SIG-M5 (cell line): ENCODE measurements around the gene AKAP6.

ENCODE experiments used
- DNase-seq: peaks from one replicate; lab custom pipeline; 2025; lab: John Stamatoyannopoulos, UW

Gene AKAP6

GRCh38 chr14:32412103-32412502, 83.0 kb downstream of the AKAP6 start:
- no peak for DNase-seq

GRCh38 chr14:32412532-32412931, 83.4 kb downstream of the AKAP6 start:
- DNase-seq, result no peak

- DNase-seq, result no peak
Measured at GRCh38 chr14:32413967-32414640, 85.0 kb downstream of the AKAP6 start.

GRCh38 chr14:32414808-32415255, 85.7 kb downstream of the AKAP6 start:
- DNase-seq, result no peak

GRCh38 chr14:32417956-32418552, 89.0 kb downstream of the AKAP6 start:
- DNase-seq, result no peak

GRCh38 chr14:32419429-32419828, 90.3 kb downstream of the AKAP6 start:
- DNase-seq, result no peak

- no peak for DNase-seq
Measured at GRCh38 chr14:32421781-32422180, 92.7 kb downstream of the AKAP6 start.

- DNase-seq, result no peak
Measured at GRCh38 chr14:32422440-32422839, 93.3 kb downstream of the AKAP6 start.

- no peak for DNase-seq
Measured at GRCh38 chr14:32426028-32426427, 96.9 kb downstream of the AKAP6 start.

- no peak for DNase-seq
Measured at GRCh38 chr14:32426586-32427388, 97.7 kb downstream of the AKAP6 start.

GRCh38 chr14:32427726-32428528, 98.8 kb downstream of the AKAP6 start:
- DNase-seq, result no peak

GRCh38 chr14:32428875-32429274, 99.8 kb downstream of the AKAP6 start:
- DNase-seq, result no peak

- DNase-seq, result no peak
Measured at GRCh38 chr14:32430326-32430725, 101.2 kb downstream of the AKAP6 start.

GRCh38 chr14:32432813-32433538, 103.9 kb downstream of the AKAP6 start:
- no peak for DNase-seq

- DNase-seq, result no peak
Measured at GRCh38 chr14:32434180-32434579, 105.1 kb downstream of the AKAP6 start.

- no peak for DNase-seq
Measured at GRCh38 chr14:32434880-32435279, 105.8 kb downstream of the AKAP6 start.

GRCh38 chr14:32435411-32435810, 106.3 kb downstream of the AKAP6 start:
- no peak for DNase-seq

- DNase-seq, result no peak
Measured at GRCh38 chr14:32436993-32437392, 107.9 kb downstream of the AKAP6 start.

GRCh38 chr14:32438517-32438916, 109.4 kb downstream of the AKAP6 start:
- no peak for DNase-seq

- DNase-seq, result no peak
Measured at GRCh38 chr14:32443890-32444661, 115.0 kb downstream of the AKAP6 start.

- no peak for DNase-seq
Measured at GRCh38 chr14:32447371-32447770, 118.3 kb downstream of the AKAP6 start.
